H54 (cell line): ENCODE data around the gene SLC47A2.

Experiments
- DNase-seq: peaks from one replicate; pipeline ENCODE4 v3.0.0; 2011; ENCODE audit warnings: low spot score, mixed read lengths; ENCODE audit not compliant: insufficient read length
- FAIRE-seq: peaks from 3 replicates; lab custom pipeline; 2011; peaks lifted over from hg19 to GRCh38; lab: Jason Lieb, UNC
- POLR2A ChIP-seq: IDR thresholded peaks from 2 replicates; pipeline ENCODE4 v1.6.1; 2011; ENCODE audit warnings: low read depth, mild to moderate bottlenecking, low read length

Gene SLC47A2

GRCh38 chr17:19741832-19742457 is 25.6 kb upstream of the SLC47A2 start:
- DNase-seq = no peak
- TF ChIP-seq POLR2A = no peak
- FAIRE-seq = no peak

- DNase-seq (no peak), FAIRE-seq (no peak)
- no peak for TF ChIP-seq POLR2A
Measured at GRCh38 chr17:19740933-19741332, 24.5 kb upstream of the SLC47A2 start.

GRCh38 chr17:19739241-19740201 is 23.1 kb upstream of the SLC47A2 start:
- FAIRE-seq = no peak
- DNase-seq = no peak

GRCh38 chr17:19738757-19739156 is 22.4 kb upstream of the SLC47A2 start:
- no peak for TF ChIP-seq POLR2A
- FAIRE-seq (no peak), DNase-seq (no peak)

More at GRCh38 chr17:19739241-19740201, 23.1 kb upstream of the SLC47A2 start:
- no peak for TF ChIP-seq POLR2A

- FAIRE-seq = no peak
- TF ChIP-seq POLR2A = no peak
- DNase-seq = no peak
Measured at GRCh38 chr17:19738073-19738449, 21.7 kb upstream of the SLC47A2 start.

GRCh38 chr17:19737305-19738072 is 21.1 kb upstream of the SLC47A2 start:
- DNase-seq (no peak), FAIRE-seq (no peak)
- TF ChIP-seq POLR2A = no peak

- FAIRE-seq (no peak), DNase-seq (no peak)
- TF ChIP-seq POLR2A = no peak
Measured at GRCh38 chr17:19736071-19736470, 19.7 kb upstream of the SLC47A2 start.

GRCh38 chr17:19733953-19734526 is 17.7 kb upstream of the SLC47A2 start:
- DNase-seq = no peak
- no peak for TF ChIP-seq POLR2A

GRCh38 chr17:19731626-19732025 is 15.2 kb upstream of the SLC47A2 start:
- no peak for FAIRE-seq
- DNase-seq = no peak
- TF ChIP-seq POLR2A = no peak

More at GRCh38 chr17:19733953-19734526, 17.7 kb upstream of the SLC47A2 start:
- no peak for FAIRE-seq

GRCh38 chr17:19730843-19731242 is 14.5 kb upstream of the SLC47A2 start:
- DNase-seq = no peak
- no peak for FAIRE-seq
- no peak for TF ChIP-seq POLR2A

GRCh38 chr17:19729900-19730299 is 13.5 kb upstream of the SLC47A2 start:
- no peak for TF ChIP-seq POLR2A
- DNase-seq = no peak
- FAIRE-seq = no peak

GRCh38 chr17:19728084-19728495 is 11.7 kb upstream of the SLC47A2 start:
- no peak for DNase-seq
- no peak for FAIRE-seq
- no peak for TF ChIP-seq POLR2A

- TF ChIP-seq POLR2A = no peak
- DNase-seq (no peak), FAIRE-seq (no peak)
Measured at GRCh38 chr17:19727501-19728078, 11.2 kb upstream of the SLC47A2 start.
